Fibroblast of skin of right biceps (primary cell): ENCODE results near the gene ISCU.
"Not testable (repeated sequence)": the region's sequence is repeated elsewhere in the genome, so short reads cannot be mapped to it uniquely, and the experiment has no call there.

Experiments
- DNase-seq: peaks from one replicate; pipeline ENCODE4 v3.0.0-alpha.2; 2013

ISCU gene

GRCh38 chr12:108605690-108606406 is 43.5 kb downstream of the ISCU start:
- DNase-seq = no peak

- DNase-seq = no peak
These were observed 44.1 kb downstream of the ISCU start for GRCh38 chr12:108606492-108606891.

GRCh38 chr12:108607981-108608600 is 45.7 kb downstream of the ISCU start:
- DNase-seq = no peak

- DNase-seq = no peak
These were observed 46.2 kb downstream of the ISCU start for GRCh38 chr12:108608616-108609015.

GRCh38 chr12:108609537-108610335 is 47.3 kb downstream of the ISCU start:
- peak; percentile 91 for DNase-seq

GRCh38 chr12:108610336-108610815 is 48.0 kb downstream of the ISCU start:
- DNase-seq = no peak

GRCh38 chr12:108610856-108611605 is 48.6 kb downstream of the ISCU start:
- DNase-seq = no peak

- DNase-seq = peak; percentile 93
These were observed 49.6 kb downstream of the ISCU start for GRCh38 chr12:108611884-108612415.

- peak; percentile 45 for DNase-seq
These were observed 50.4 kb downstream of the ISCU start for GRCh38 chr12:108612788-108613282.

- DNase-seq = no peak
These were observed 51.2 kb downstream of the ISCU start for GRCh38 chr12:108613548-108613947.

- DNase-seq = no peak
These were observed 51.6 kb downstream of the ISCU start for GRCh38 chr12:108614041-108614440.

- DNase-seq = no peak
These were observed 52.2 kb downstream of the ISCU start for GRCh38 chr12:108614639-108615038.

GRCh38 chr12:108615918-108616317 is 53.5 kb downstream of the ISCU start:
- no peak for DNase-seq

GRCh38 chr12:108616359-108616758 is 54.0 kb downstream of the ISCU start:
- DNase-seq = no peak

- no peak for DNase-seq
These were observed 54.8 kb downstream of the ISCU start for GRCh38 chr12:108616941-108617858.

- peak; percentile 83 for DNase-seq
These were observed 55.9 kb downstream of the ISCU start for GRCh38 chr12:108618079-108618952.

- not testable (repeated sequence) for DNase-seq
These were observed 56.5 kb downstream of the ISCU start for GRCh38 chr12:108618953-108619274.
